NCI-H2196 (cell line): ENCODE data around the gene TMED5.
"Not testable (repeated sequence)": the region's sequence is repeated elsewhere in the genome, so short reads cannot be mapped to it uniquely, and the experiment has no call there.

ENCODE experiments used
- DNase-seq: peaks from one replicate; lab custom pipeline; 2025; ENCODE audit not compliant: unreplicated experiment; lab: John Stamatoyannopoulos, UW

TMED5 gene

GRCh38 chr1:93172778-93173177 lies 7.4 kb downstream of the TMED5 start:
- no peak for DNase-seq

- DNase-seq = no peak
Observed at GRCh38 chr1:93171549-93172034, 8.6 kb downstream of the TMED5 start.

GRCh38 chr1:93170141-93170678 lies 10.0 kb downstream of the TMED5 start:
- DNase-seq = not testable (repeated sequence)

- no peak for DNase-seq
Observed at GRCh38 chr1:93167006-93167405, 13.2 kb downstream of the TMED5 start.

- DNase-seq = not testable (repeated sequence)
Observed at GRCh38 chr1:93165895-93166294, 14.3 kb downstream of the TMED5 start.

GRCh38 chr1:93164816-93165215 lies 15.4 kb downstream of the TMED5 start:
- DNase-seq = no peak

GRCh38 chr1:93163314-93163713 lies 16.9 kb downstream of the TMED5 start:
- not testable (repeated sequence) for DNase-seq

GRCh38 chr1:93159337-93159736 lies 20.9 kb downstream of the TMED5 start:
- DNase-seq = no peak

- DNase-seq = no peak
Observed at GRCh38 chr1:93155335-93155734, 24.9 kb downstream of the TMED5 start.

- no peak for DNase-seq
Observed at GRCh38 chr1:93154898-93155297, 25.3 kb downstream of the TMED5 start.

- DNase-seq = no peak
Observed at GRCh38 chr1:93152835-93153234, 27.4 kb downstream of the TMED5 start.

- DNase-seq = no peak
Observed at GRCh38 chr1:93151474-93151873, 28.7 kb downstream of the TMED5 start.

GRCh38 chr1:93150729-93151128 lies 29.5 kb downstream of the TMED5 start:
- no peak for DNase-seq

- DNase-seq = no peak
Observed at GRCh38 chr1:93148001-93148400, 32.2 kb downstream of the TMED5 start.

- no peak for DNase-seq
Observed at GRCh38 chr1:93143769-93144168, 36.4 kb downstream of the TMED5 start.

GRCh38 chr1:93143136-93143535 lies 37.1 kb downstream of the TMED5 start:
- DNase-seq = no peak

GRCh38 chr1:93142161-93142560 lies 38.1 kb downstream of the TMED5 start:
- DNase-seq = no peak

GRCh38 chr1:93140106-93140505 lies 40.1 kb downstream of the TMED5 start:
- DNase-seq = no peak

GRCh38 chr1:93137604-93138292 lies 42.5 kb downstream of the TMED5 start:
- DNase-seq = no peak

- no peak for DNase-seq
Observed at GRCh38 chr1:93136445-93136844, 43.8 kb downstream of the TMED5 start.

- DNase-seq = no peak
Observed at GRCh38 chr1:93132638-93133037, 47.6 kb downstream of the TMED5 start.

- no peak for DNase-seq
Observed at GRCh38 chr1:93129507-93130099, 50.6 kb downstream of the TMED5 start.
